Right lobe of liver (tissue), 6 donors: Measurements from ENCODE around the gene CFAP100. TPM values are rescaled to one million over a fixed set of nuclear protein-coding genes. Genes with fewer than 3 reads are reported as not detected.

Experiments
- ATAC-seq, 4 donors: fragments of 200-7000 bp; cut with Tn5 transposase; one replicate each; pipeline ENCODE4 v1.9.1; 2020; ENCODE audit warnings: mild to moderate bottlenecking in 4 of 4, moderate library complexity in 4 of 4
- DNase-seq, 3 donors: peaks; one replicate each; pipeline ENCODE4 v3.0.0-alpha.2; 2020
- H3K27ac ChIP-seq, 3 donors: fragments of 200-600 bp; one replicate each; pipeline ENCODE4 v1.8.0; 2022
- H3K27me3 ChIP-seq, 2 donors: fragments of 200-600 bp; one replicate each; pipeline ENCODE4 v1.8.0; 2022
- H3K36me3 ChIP-seq, 4 donors: fragments of 200-600 bp; sonication (generic) in 1 of 4; one replicate each; pipeline versions ENCODE4 v1.5.1 to v1.8.0; 2017 to 2022; ENCODE audit warnings: control low read depth in 1 of 4
- H3K4me1 ChIP-seq, 4 donors: fragments of 200-600 bp; sonication (generic) in 1 of 4; one replicate each; pipeline versions ENCODE4 v1.5.1 to v1.8.0; 2017 to 2022; ENCODE audit warnings: control low read depth in 1 of 4
- H3K4me3 ChIP-seq, 3 donors: fragments of 200-600 bp; one replicate each; pipeline ENCODE4 v1.8.0; 2022
- H3K9me3 ChIP-seq, 4 donors: fragments of 200-600 bp; sonication (generic) in 1 of 4; one replicate each; pipeline versions ENCODE4 v1.5.1 to v1.8.0; 2017 to 2022; ENCODE audit warnings: control low read depth in 1 of 4
- CTCF ChIP-seq, 4 donors: fragments of 200-600 bp in 3 of 4; fragments of 450-650 bp in 1 of 4; IDR thresholded peaks; one replicate each; pipeline versions ENCODE4 v1.5.1 to v1.8.0; 2016 to 2022; ENCODE audit warnings: antibody characterized with exemption in 4 of 4, mild to moderate bottlenecking in 2 of 4
- POLR2A ChIP-seq: fragments of 450-650 bp; IDR thresholded peaks from one replicate; pipeline ENCODE4 v1.6.1; 2017; ENCODE audit warnings: antibody characterized with exemption, mild to moderate bottlenecking
- WGBS: methylation state at CpG from one replicate; pipeline ENCODE4 v1.1.6; 2018; ENCODE audit warnings: low coverage, low lambda C conversion rate; ENCODE audit not compliant: insufficient coverage; ENCODE audit errors: missing lambda C conversion rate; 5-methylcytosine and 5-hydroxymethylcytosine counted together
- intact Hi-C, 2 donors: fragments of 100-400 bp; cut with DNase I; formaldehyde crosslinking; loops; one replicate each; pipeline versions ENCODE4 v1.11.2 to v1.14.1; 2022
- total RNA-seq, 6 experiments: library from RNA; depleted of rRNA in 2 of 6; stranded (reverse); fragments of >200 nt in 2 of 6; fragmentation: NEBNext Ultra II Directional in 3 of 6; extraction: Animal tissue kit (Norgen Biotek cat#: 25700) in 3 of 6; gene quantifications; one replicate each; pipeline versions ENCODE4 v1.1.0 to v1.2.4, GENCODE V29; 2016 to 2023
- donor health status: DM: no; HTN: yes; CAD: no.
- donor health status: DM: no; HTN: no; CAD: no.
- donor health status: DM: no; HTN: no; CAD: no.
- donor health status: DM: no; HTN: yes; CAD: no.
- donor health status: DM: no; HTN: yes; CAD: no.

CFAP100 gene
- total RNA-seq, 6 experiments from 2014 or later, result not detected

DNA sequence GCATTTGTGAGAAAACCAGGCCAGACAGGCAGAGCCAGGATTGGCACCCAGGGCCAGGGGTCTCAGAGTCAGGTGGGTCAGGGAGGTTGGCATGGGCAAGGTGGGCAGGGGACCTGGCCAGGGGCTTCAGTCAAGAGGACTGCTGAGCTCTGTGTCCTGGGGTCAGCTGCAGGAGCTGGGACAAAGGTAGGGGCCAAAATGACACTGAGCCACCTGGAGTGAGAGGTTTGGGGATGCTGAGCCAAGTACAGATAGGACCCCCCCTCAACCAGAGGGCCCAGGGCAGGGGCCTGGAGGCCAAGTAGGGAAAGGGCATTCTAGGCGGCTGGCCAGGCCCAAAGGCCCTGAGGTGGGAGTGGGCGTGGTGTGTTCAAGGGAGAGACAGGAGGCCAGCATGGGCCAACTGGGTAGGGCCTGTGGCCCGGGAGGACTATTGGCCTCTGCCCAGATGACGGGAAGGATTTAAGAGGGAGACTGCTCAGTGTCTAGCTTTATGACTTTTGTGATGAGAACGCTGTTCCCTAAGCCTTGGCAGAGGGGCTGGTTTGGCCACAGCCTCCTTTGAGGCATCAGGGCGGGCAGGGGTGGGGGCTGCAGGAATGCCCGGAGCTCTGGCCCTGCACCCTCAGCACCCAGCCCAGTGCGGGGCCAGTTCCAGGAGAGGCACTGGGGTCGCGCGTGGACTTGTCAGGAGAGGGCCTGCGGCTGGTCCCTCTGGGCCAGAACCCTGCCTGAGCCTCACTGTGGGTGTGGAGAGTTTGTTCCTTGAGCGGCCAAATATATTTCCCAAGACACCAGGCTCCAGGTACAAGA, 3.1 kb downstream of the CFAP100 start:
- Histone ChIP-seq H3K27me3 (no peaks in the 10 kb centered on the region), H3K36me3 (no peaks in the 10 kb centered on the region), H3K4me3 (no peak overlapping the region), H3K9me3 (no peaks in the 10 kb centered on the region), H3K4me1 (no peaks in the 10 kb centered on the region), H3K27ac (no peak overlapping the region)
- no peak for TF ChIP-seq CTCF (IDR thresholded peaks at IDR 0.05)
- no peak for TF ChIP-seq POLR2A
- intact Hi-C loops, result loop anchor here in 1 of 2 donors (10.0 kb wide), 2 partner anchors 143 to 263 kb away; no protein-coding TSS in a partner anchor
- ATAC-seq, result no peak
- 84% methylated on average over 4 of the region's 13 CpGs for WGBS
- peak in 1 of 3 donors; percentile 37 for DNase-seq

DNA sequence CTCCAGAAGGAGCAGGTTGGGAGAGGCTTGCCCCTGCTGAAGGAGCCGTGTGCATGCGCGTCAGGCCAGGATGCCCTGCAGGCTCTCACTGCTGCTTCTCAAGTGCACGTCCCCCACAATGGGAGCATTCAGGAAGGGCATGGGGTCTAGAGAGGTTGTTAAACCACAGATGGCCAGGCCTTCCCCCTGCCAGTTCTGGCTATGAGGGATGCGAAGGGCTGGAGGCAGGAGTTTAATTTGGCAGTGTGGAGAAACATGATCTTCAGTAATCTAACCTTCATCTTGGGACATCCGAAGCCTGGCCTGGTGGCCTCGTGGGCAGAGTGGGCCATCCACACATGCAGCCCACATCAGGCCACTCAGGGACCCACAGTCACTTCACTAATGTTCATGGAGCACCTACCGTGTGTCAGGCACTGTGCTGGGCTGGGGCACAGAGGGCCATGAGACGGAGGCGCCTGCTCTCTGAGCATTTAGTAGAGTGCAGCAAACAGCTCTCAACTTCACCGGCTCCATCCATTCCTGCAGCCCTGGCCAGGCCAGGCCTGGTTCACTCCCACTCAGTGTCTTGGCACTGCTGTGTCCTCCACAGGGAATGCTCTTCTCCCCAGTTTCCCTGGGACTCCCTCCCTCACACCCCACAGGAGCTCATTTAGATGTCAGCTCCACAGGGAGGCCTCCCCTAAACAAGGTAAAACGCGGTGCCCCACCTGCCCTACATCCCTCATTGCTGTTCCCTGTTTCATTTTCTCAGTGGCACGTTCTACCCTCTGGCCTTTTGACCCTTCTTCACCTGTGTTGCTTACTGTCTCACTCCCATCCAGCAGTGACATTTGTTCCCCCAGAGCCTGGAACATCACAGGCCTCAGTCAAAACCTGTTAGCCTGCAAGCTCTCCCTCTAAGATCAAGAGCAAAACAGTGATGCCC, 4.0 kb downstream of the CFAP100 start:
- intact Hi-C loops, result loop anchor here in 1 of 2 donors (10.0 kb wide), 2 partner anchors 144 to 264 kb away; no protein-coding TSS in a partner anchor
- DNase-seq, result peak in 1 of 3 donors; percentile 18

GRCh38 chr3:126399351-126399735, 4.6 kb downstream of the CFAP100 start:
- 67% methylated on average over 1 of the region's 1 CpG for WGBS
- peak in 2 of 4 donors; percentile 46 to 54 for ATAC-seq
- intact Hi-C loops, result loop anchor here in 1 of 2 donors (10.0 kb wide), 2 partner anchors 145 to 265 kb away; no protein-coding TSS in a partner anchor

More for the DNA sequence above, 4.0 kb downstream of the CFAP100 start:
- no peaks in the 10 kb centered on the region for H3K4me1 ChIP-seq
- H3K27me3 ChIP-seq, result no peaks in the 10 kb centered on the region
- no peak for ATAC-seq
- TF ChIP-seq CTCF (IDR thresholded peaks at IDR 0.05) (no peak), POLR2A (no peak)
- no peaks in the 10 kb centered on the region for H3K36me3 ChIP-seq
- no peaks in the 10 kb centered on the region for H3K9me3 ChIP-seq
- no peak overlapping the region for H3K4me3 ChIP-seq
- H3K27ac ChIP-seq, result no peak overlapping the region
- 79% methylated on average over 6 of the region's 14 CpGs for WGBS

More at GRCh38 chr3:126399351-126399735, 4.6 kb downstream of the CFAP100 start:
- TF ChIP-seq POLR2A, result no peak
- no peak for TF ChIP-seq CTCF (IDR thresholded peaks at IDR 0.05)
- Histone ChIP-seq H3K4me1 (no peaks in the 10 kb centered on the region), H3K36me3 (no peaks in the 10 kb centered on the region), H3K9me3 (no peaks in the 10 kb centered on the region), H3K27me3 (no peaks in the 10 kb centered on the region), H3K27ac (no peak overlapping the region), H3K4me3 (no peak overlapping the region)
- DNase-seq, result peak in 1 of 3 donors; percentile 6
